Cardiac muscle cell (in vitro differentiated cells and primary cell): Measurements from ENCODE around the gene BCAT1. TPM values are rescaled to one million over a fixed set of nuclear protein-coding genes. Genes with fewer than 3 reads are reported as not detected.
"Not testable (repeated sequence)": the region's sequence is repeated elsewhere in the genome, so short reads cannot be mapped to it uniquely, and the experiment has no call there.

ENCODE experiments used
- DNase-seq, 2 donors: peaks; one replicate each; pipeline versions ENCODE4 v3.0.0 to v3.0.0-alpha.2; 2010 to 2017; ENCODE audit warnings: low read depth in 1 of 2, low spot score in 1 of 2
- H3K27ac ChIP-seq: fragments of 200-600 bp; sonication (generic); 2 replicates; pipeline ENCODE4 v1.5.1; 2016
- H3K27me3 ChIP-seq: fragments of 200-600 bp; sonication (generic); 2 replicates; pipeline ENCODE4 v1.6.0; 2016; ENCODE audit warnings: control low read depth
- H3K36me3 ChIP-seq: fragments of 200-600 bp; sonication (generic); 2 replicates; pipeline ENCODE4 v1.5.1; 2016; ENCODE audit warnings: control low read depth
- H3K4me1 ChIP-seq: fragments of 200-600 bp; sonication (generic); 2 replicates; pipeline ENCODE4 v1.8.1; 2017; ENCODE audit warnings: low read depth, mild to moderate bottlenecking, mixed run types
- H3K4me3 ChIP-seq: fragments of 200-600 bp; sonication (generic); 2 replicates; pipeline ENCODE4 v1.5.1; 2016; ENCODE audit warnings: mild to moderate bottlenecking
- H3K9me3 ChIP-seq: fragments of 200-600 bp; sonication (generic); 2 replicates; pipeline ENCODE4 v1.5.1; 2017; ENCODE audit warnings: low read depth, mild to moderate bottlenecking, control low read depth
- polyA plus RNA-seq: library from polyadenylated mRNA; unstranded; fragments of >200 nt; fragmentation: Nextera tagmentation; extraction: Ambion mirVana; gene quantifications from 2 replicates; pipeline ENCODE4 v1.2.1, GENCODE V29; 2016
- total RNA-seq: library from RNA; depleted of rRNA; stranded (reverse); fragments of >200 nt; gene quantifications from 2 replicates; pipeline ENCODE4 v1.2.3, GENCODE V29; 2016
- TF ChIP-seq, protein P1 (sequence below): IDR thresholded peaks from 2 replicates; pipeline ENCODE4 v1.5.1; 2012; ENCODE audit warnings: low read depth, mild to moderate bottlenecking, low read length

Gene BCAT1
- total and polyA plus RNA-seq, 2 experiments from 2014 or later = 17.8 to 45.3 TPM

DNA sequence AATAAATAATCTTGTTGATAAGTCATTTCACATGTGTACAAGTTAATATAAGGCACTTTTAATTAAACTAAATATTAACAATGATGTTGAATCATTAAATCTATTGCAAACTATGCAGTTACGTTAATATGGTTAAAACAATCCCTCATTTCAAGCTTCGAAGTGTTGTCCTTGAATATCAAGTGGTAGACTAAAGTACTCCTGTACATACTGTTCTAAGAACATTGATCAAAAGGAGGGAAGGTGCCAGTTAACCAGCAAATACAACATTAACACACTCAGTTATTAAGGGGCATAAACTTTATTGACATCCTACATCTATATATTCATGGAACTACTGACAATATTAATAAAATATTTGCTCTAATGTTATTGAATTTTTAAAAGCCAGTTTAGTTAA lies 8.7 kb downstream of the BCAT1 start:
- no peaks in the 10 kb centered on the region for H3K36me3 ChIP-seq
- TF ChIP-seq, protein P1, sequence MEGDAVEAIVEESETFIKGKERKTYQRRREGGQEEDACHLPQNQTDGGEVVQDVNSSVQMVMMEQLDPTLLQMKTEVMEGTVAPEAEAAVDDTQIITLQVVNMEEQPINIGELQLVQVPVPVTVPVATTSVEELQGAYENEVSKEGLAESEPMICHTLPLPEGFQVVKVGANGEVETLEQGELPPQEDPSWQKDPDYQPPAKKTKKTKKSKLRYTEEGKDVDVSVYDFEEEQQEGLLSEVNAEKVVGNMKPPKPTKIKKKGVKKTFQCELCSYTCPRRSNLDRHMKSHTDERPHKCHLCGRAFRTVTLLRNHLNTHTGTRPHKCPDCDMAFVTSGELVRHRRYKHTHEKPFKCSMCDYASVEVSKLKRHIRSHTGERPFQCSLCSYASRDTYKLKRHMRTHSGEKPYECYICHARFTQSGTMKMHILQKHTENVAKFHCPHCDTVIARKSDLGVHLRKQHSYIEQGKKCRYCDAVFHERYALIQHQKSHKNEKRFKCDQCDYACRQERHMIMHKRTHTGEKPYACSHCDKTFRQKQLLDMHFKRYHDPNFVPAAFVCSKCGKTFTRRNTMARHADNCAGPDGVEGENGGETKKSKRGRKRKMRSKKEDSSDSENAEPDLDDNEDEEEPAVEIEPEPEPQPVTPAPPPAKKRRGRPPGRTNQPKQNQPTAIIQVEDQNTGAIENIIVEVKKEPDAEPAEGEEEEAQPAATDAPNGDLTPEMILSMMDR = no peak

DNA sequence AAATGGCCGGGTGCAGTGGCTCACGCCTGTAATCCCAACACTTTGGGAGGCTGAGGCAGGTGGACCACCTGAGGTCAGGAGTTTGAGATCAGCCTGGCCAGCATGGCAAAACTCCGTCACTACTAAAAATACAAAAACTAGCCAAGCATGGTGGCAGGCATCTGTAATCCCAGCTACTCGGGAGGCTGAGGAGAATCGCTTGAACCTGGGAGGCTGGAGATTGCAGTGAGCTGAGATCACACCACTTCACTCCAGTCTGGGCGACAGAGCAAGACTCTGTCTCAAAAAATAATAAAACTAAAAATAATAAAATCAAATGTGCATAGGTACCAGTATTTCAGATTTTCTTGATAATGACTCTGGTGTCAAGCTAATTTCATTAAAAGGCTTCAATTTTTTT lies 9.3 kb downstream of the BCAT1 start:
- not testable (repeated sequence) for H3K27ac ChIP-seq, DNase-seq, H3K27me3 ChIP-seq, H3K36me3 ChIP-seq, H3K4me1 ChIP-seq, H3K9me3 ChIP-seq, H3K4me3 ChIP-seq

More for the DNA sequence above, 8.7 kb downstream of the BCAT1 start:
- no peaks in the 10 kb centered on the region for H3K27me3 ChIP-seq
- no peaks in the 10 kb centered on the region for H3K9me3 ChIP-seq
- no peak overlapping the region for H3K27ac ChIP-seq
- no peak overlapping the region for H3K4me3 ChIP-seq
- H3K4me1 ChIP-seq = no peaks in the 10 kb centered on the region
- no peak for DNase-seq

DNA sequence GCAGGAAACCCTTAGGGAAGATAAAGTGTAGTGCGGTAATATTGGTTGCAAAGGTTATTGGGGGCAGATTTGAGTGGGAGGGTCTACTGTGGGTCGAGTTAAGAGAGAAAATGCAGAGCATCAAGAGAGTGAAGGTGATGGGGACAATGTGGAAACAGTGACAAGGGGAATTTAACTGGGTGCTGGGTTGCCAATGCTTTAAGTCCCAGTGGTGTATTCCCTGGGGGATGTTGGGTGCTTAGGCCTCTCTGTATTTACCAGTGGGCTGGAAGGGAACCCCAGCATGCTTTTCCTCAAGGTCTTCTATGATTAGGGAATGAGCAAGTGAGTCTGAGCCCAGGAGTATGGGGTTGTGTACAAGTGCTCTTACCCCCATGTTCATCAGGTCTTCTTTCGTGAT lies 10.6 kb downstream of the BCAT1 start:
- Histone ChIP-seq H3K4me3 (no peak overlapping the region), H3K27ac (no peak overlapping the region), H3K27me3 (no peaks in the 10 kb centered on the region), H3K4me1 (no peaks in the 10 kb centered on the region), H3K36me3 (no peaks in the 10 kb centered on the region), H3K9me3 (no peaks in the 10 kb centered on the region)
- TF ChIP-seq, protein P1 = no peak
- DNase-seq = no peak

DNA sequence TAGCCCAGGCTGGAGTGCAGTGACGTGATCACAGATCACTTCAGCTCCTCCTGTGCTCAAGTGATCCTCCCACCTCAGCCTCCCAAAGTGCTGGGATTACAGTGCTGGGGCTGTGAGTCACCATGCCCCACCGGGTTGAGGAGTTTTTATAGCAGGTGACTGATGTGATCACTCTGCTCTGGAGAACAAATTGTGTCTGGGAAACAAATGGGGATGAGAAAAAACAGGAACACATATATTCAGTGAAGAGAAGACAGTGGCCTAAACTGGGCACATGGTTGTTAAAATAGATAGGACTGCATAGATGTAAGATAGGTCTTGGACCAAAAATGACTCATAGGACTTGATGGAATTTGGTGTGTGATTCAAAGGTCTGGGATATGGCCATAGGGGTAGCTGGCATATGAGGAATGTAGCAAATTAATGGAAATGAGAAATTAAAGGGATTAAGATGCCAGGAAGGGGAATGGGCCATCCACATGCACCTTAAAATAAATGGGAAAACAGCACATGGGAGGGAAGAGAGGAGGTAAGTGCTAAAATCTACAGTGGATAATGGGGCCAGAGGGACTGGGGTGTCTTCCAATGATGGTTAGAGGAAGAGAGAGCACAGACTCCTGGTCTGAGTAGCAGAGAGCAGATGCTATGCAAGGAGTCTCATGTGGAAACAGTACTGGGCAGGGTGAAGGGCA lies 11.2 kb downstream of the BCAT1 start:
- H3K27ac ChIP-seq = no peak overlapping the region
- H3K4me1 ChIP-seq = no peaks in the 10 kb centered on the region
- H3K4me3 ChIP-seq = no peak overlapping the region

GRCh38 chr12:24933694-24934407 lies 15.1 kb downstream of the BCAT1 start:
- Histone ChIP-seq H3K9me3 (no peaks in the 10 kb centered on the region), H3K4me1 (no peaks in the 10 kb centered on the region), H3K27ac (no peak overlapping the region), H3K4me3 (no peak overlapping the region), H3K36me3 (no peaks in the 10 kb centered on the region), H3K27me3 (no peaks in the 10 kb centered on the region)
- no peak for DNase-seq
- TF ChIP-seq, protein P1 = no peak

More for the DNA sequence above, 11.2 kb downstream of the BCAT1 start:
- no peak for DNase-seq
- Histone ChIP-seq H3K9me3 (no peaks in the 10 kb centered on the region), H3K27me3 (no peaks in the 10 kb centered on the region), H3K36me3 (no peaks in the 10 kb centered on the region)
- TF ChIP-seq, protein P1 = no peak
